ENCODE measurements around the gene RESF1.

GRCh38 chr12:31958569-31959160 lies 550 bp upstream of the RESF1 start:
- TF ChIP-seq CTCF (IDR thresholded peaks at IDR 0.05) (no peak), POLR2A (IDR thresholded peaks at IDR 0.05) (no peak), POLR2AphosphoS5 (IDR thresholded peaks at IDR 0.05) (no peak)
